ENCODE measurements around the gene ABCA12. TPM values are rescaled to one million over a fixed set of nuclear protein-coding genes. Genes with fewer than 3 reads are reported as not detected.

ABCA12 gene
- total and polyA plus RNA-seq, 9 of the 15 experiments (the other 6 are each of a cell fraction or from before 2014, with no cell fraction given), result 0.02 to 0.03 TPM; not detected in 7

- BruUV-seq (replicated peaks), result no TSS peak
- in situ Hi-C loops (cut with MboI), result no loop called here
- Histone ChIP-seq H3K9me3 (replicated peaks; ENCODE audit: control insufficient read depth, insufficient read depth, low read depth, low read length) (no peaks in the 10 kb centered on the region), H3K4me2 (ENCODE audit: insufficient read depth, low read length) (no peak overlapping the region), H3K36me3 (ENCODE audit: control insufficient read depth, insufficient read depth, low read length) (no peaks in the 10 kb centered on the region), H3K4me3 (no peak overlapping the region), H3K27me3 (ENCODE audit: control insufficient read depth in 2 of 2, insufficient read depth in 2 of 2, low read length in 2 of 2) (no peaks in the 10 kb centered on the region), H3K79me2 (ENCODE audit: control insufficient read depth, insufficient read depth, low read length) (no peaks in the 10 kb centered on the region), H3K27ac (ENCODE audit: extremely low read depth, low read depth, low read length) (no peak overlapping the region), H3K9me1 (ENCODE audit: control insufficient read depth, insufficient read depth, low read length) (no peaks in the 10 kb centered on the region), H2AFZ (ENCODE audit: low read depth, low read length) (no peak overlapping the region), H3K4me1 (replicated peaks in 1 of 2; ENCODE audit: control insufficient read depth in 2 of 2, insufficient read depth in 2 of 2, low read length in 2 of 2) (no peaks in the 10 kb centered on the region), H3K9ac (ENCODE audit: insufficient read depth in 1 of 2, low read depth in 2 of 2, low read length in 2 of 2) (no peak overlapping the region), H4K20me1 (replicated peaks; ENCODE audit: control insufficient read depth, insufficient read depth, low read length) (no peaks in the 10 kb centered on the region)
- ATAC-seq (no peak), FAIRE-seq (no peak), DNase-seq (ENCODE audit: extremely low read depth in 1 of 4, low spot score in 3 of 4) (no peak)
- ChIA-PET POLR2A (no interaction called here), CTCF (ENCODE audit: low intra/inter-chr PET ratio) (no interaction called here)
- WGBS (ENCODE audit: insufficient coverage, low coverage, missing lambda C conversion rate), result 6% methylated on average over 8 of the region's 8 CpGs
- intact Hi-C loops (cut with micrococcal nuclease), result no loop called here
- TF ChIP-seq SIN3A (IDR thresholded peaks at IDR 0.05; ENCODE audit: borderline replicate concordance in 2 of 2, control insufficient read depth in 1 of 2, low read depth in 2 of 2, low read length in 2 of 2), result no peak
- no peak for TF ChIP-seq SP1 (CRISPR knock-in tag; IDR thresholded peaks at IDR 0.05)
- no peak for TF ChIP-seq PRPF4 (IDR thresholded peaks at IDR 0.05; ENCODE audit: insufficient read depth, low read depth, low read length, poor library complexity, severe bottlenecking)
- TF ChIP-seq RAD21 (CRISPR knock-in tag; conservative IDR thresholded peaks at IDR 0.05 in 1 of 2, IDR thresholded peaks at IDR 0.05 in 1 of 2), result no peak
- TF ChIP-seq HIVEP1 (CRISPR knock-in tag; IDR thresholded peaks at IDR 0.05), result no peak
- TF ChIP-seq ZNF140 (CRISPR knock-in tag; IDR thresholded peaks at IDR 0.05), result no peak
- TF ChIP-seq NONO (IDR thresholded peaks at IDR 0.05; ENCODE audit: low read depth in 2 of 2, low read length in 1 of 2), result no peak
- TF ChIP-seq DPF2 (IDR thresholded peaks at IDR 0.05), result no peak
- TF ChIP-seq SP2 (IDR thresholded peaks at IDR 0.05; ENCODE audit: extremely low read depth, low read depth, low read length, poor library complexity, severe bottlenecking), result no peak
- TF ChIP-seq CHD7 (IDR thresholded peaks at IDR 0.05; ENCODE audit: low read depth, low read length), result no peak
- no peak for TF ChIP-seq EHMT2 (IDR thresholded peaks at IDR 0.05)
- TF ChIP-seq KAT8 (IDR thresholded peaks at IDR 0.05; ENCODE audit: low read depth), result no peak
Observed at GRCh38 chr2:215019521-215020145, 118.8 kb downstream of the ABCA12 start.
